ENCODE measurements around the gene KDM5C. TPM values are rescaled to one million over a fixed set of nuclear protein-coding genes. Genes with fewer than 3 reads are reported as not detected.

KDM5C gene
- total and polyA plus RNA-seq, 8 donors: 64.3 to 106 (median 84.9) TPM

DNA sequence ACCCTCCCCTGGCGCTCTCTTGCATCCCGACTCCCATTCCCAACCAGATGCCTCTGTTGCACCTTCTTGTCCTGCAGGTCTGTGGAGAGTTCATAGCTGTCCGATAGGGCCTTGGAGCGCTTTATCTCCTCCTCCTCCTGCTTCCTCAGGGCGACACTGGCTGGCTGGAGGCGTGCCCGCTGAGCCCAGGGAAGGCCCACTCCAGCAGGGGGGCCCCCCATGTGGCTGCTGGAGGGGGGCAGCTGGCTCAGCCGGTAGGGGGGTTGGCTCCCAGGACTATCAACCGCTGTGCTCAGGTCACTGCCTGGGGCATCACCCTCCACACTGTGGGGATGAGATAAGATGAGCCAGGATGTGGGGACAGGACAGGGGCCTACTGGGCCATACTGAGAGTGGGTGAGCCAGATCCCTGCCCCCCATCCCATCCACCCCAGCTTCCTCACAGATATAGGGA, 30.8 kb upstream of the KDM5C start:
- Histone ChIP-seq H3K9me3 (no peaks in the 10 kb centered on the region), H3K4me3 (no peak overlapping the region), H3K27ac (no peak overlapping the region), H3K27me3 (peaks cover 0 to 11% of the 10 kb centered on the region in 2 donors), H3K4me1 (no peaks in the 10 kb centered on the region), H3K36me3 (no peaks in the 10 kb centered on the region)
- DNase-seq: no peak
- no peak for ATAC-seq
- intact Hi-C loops (cut with DNase I): no loop called here
- TF ChIP-seq, protein P1, sequence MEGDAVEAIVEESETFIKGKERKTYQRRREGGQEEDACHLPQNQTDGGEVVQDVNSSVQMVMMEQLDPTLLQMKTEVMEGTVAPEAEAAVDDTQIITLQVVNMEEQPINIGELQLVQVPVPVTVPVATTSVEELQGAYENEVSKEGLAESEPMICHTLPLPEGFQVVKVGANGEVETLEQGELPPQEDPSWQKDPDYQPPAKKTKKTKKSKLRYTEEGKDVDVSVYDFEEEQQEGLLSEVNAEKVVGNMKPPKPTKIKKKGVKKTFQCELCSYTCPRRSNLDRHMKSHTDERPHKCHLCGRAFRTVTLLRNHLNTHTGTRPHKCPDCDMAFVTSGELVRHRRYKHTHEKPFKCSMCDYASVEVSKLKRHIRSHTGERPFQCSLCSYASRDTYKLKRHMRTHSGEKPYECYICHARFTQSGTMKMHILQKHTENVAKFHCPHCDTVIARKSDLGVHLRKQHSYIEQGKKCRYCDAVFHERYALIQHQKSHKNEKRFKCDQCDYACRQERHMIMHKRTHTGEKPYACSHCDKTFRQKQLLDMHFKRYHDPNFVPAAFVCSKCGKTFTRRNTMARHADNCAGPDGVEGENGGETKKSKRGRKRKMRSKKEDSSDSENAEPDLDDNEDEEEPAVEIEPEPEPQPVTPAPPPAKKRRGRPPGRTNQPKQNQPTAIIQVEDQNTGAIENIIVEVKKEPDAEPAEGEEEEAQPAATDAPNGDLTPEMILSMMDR (IDR thresholded peaks at IDR 0.05): no peak

DNA sequence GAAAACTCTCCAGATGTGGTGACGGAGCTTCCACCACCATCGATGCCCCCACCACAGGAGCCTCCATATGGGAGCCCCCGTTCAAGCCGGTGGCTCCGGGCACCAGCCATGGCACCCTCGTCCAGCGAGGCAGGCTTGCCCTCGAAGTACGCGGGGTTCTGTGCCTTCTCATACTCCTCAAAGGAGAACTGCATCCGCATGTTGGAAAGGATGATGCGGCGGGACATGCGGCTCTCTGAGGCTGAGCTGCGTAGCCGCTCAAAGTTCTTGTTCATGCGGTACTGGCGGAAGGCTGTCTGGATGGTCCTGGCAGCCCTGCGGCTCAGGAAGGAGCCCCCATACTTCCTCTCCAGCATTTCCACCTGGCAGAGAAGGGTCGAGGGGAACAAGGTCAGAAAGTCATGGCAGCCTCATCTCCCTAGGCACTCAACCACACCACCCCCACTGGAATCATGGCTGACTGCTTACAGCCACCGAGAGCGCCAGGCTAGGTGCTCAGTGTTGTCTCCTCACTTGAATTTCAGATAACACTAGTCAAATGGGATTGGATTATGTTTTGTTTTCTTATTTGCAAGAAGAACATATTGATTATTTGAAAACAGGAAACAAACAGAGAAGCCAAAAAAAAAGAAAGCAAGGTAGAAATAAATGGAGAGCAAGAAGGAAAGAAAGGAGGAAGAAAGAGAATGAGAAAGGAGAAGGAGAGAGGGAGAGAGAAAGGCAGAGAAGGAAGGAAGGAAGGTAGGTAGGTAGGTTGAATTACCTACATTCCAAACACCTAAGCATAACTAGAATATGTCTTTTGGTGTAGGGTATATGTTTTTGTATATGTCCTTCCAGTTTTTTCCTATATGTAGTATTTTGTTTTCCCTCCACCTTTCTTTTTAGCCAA, 29.8 kb upstream of the KDM5C start:
- Histone ChIP-seq H3K4me3 (no peak overlapping the region), H3K9me3 (no peaks in the 10 kb centered on the region), H3K4me1 (no peaks in the 10 kb centered on the region), H3K27me3 (peaks cover 0 to 11% of the 10 kb centered on the region in 2 donors), H3K27ac (no peak overlapping the region), H3K36me3 (peaks cover 0 to 7% of the 10 kb centered on the region in 2 donors)
- ATAC-seq (no peak), DNase-seq (no peak)
- TF ChIP-seq, protein P1 (IDR thresholded peaks at IDR 0.05): no peak
- intact Hi-C loops (cut with DNase I): no loop called here

DNA sequence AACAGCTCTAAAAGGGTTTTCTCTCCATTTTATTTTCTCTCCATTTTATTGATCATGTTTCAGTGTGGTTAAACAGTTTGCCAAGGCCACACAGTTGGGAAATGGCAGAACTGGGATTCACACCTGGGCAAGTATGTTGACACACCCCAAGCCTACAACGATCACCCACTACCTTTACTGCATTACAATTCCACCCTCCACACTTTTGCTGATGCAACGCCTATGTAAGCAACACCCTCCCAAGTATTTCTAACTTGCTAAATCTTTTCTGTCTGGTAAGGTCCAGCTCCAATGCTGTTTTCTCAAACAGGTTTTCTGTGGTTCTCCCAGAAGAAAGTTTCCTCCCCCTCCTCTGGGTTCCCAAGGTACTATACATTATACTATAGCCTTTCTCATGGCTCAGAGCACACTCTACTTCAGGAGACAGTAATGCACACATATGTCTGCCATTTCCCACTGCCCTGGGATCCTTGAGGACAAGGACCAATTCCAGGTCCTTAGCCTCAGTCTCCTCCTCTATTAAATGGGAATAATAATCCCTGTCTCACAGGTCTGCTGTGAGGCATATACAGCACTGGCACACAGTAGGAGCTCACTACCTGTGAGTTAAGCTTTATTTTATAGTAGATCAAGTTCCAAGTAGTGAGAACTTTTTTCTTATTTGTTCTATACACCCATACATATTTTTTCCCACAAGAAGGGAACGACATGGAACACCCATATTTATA, 28.4 kb upstream of the KDM5C start:
- peaks cover 0 to 7% of the 10 kb centered on the region in 2 donors for H3K36me3 ChIP-seq
- H3K4me3 ChIP-seq: no peak overlapping the region
- H3K9me3 ChIP-seq: no peaks in the 10 kb centered on the region
- peaks cover 0 to 11% of the 10 kb centered on the region in 2 donors for H3K27me3 ChIP-seq
- no peaks in the 10 kb centered on the region for H3K4me1 ChIP-seq
- ATAC-seq: no peak
- intact Hi-C loops (cut with DNase I): no loop called here
- DNase-seq: no peak
- TF ChIP-seq, protein P1 (IDR thresholded peaks at IDR 0.05): no peak
- H3K27ac ChIP-seq: no peak overlapping the region

DNA sequence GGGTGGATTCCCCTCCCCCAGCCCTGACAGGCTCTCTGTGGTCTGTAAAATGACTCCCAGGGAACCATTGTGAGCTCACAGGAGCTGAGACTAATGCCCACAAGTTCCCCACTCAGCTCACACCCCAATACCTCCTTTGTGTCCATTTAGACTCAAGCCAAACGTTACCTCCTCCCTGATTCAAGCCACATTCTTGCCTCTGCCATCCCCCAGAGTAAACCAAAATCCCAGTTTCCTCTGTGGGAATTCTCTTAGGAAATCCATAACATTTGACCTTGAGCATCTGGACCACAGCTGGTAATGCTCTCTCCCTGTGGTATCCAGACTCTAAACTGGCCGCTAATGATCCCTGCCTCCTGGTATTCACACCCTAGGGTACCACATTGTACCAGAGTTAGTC, 26.3 kb upstream of the KDM5C start:
- Histone ChIP-seq H3K27ac (no peak overlapping the region), H3K36me3 (peaks cover 0 to 7% of the 10 kb centered on the region in 2 donors), H3K27me3 (no peaks in the 10 kb centered on the region), H3K4me1 (no peaks in the 10 kb centered on the region), H3K9me3 (no peaks in the 10 kb centered on the region), H3K4me3 (no peak overlapping the region)
- no peak for DNase-seq
- intact Hi-C loops (cut with DNase I): no loop called here
- ATAC-seq: no peak
- TF ChIP-seq, protein P1 (IDR thresholded peaks at IDR 0.05): no peak

DNA sequence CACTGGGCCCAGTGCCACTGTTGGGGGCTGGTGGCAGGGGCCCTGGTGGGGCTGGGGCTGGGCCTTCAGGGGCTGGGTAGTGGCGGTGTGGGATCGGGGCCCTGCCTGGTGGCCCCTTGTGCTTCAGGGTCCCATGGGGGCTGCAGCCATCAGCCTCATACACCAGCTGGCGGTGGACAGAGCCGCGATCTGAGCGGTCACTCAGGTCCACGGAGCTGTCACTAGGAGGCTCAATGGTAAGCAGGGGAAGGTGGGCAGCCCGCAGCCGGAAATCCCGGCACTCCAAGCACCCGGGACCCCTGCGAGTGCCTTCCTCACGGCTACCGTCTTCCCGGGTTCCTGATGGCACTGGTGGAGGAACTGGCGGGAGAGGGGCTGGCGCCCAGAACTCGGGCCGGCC, 25.5 kb upstream of the KDM5C start:
- DNase-seq: no peak
- Histone ChIP-seq H3K4me1 (no peaks in the 10 kb centered on the region), H3K27me3 (no peaks in the 10 kb centered on the region), H3K9me3 (no peaks in the 10 kb centered on the region), H3K27ac (no peak overlapping the region), H3K4me3 (no peak overlapping the region), H3K36me3 (peaks cover 0 to 7% of the 10 kb centered on the region in 2 donors)
- TF ChIP-seq, protein P1 (IDR thresholded peaks at IDR 0.05): no peak
- intact Hi-C loops (cut with DNase I): no loop called here
- ATAC-seq: no peak

Measured in left lung (tissue), 10 donors.